HK-2 (cell line): ENCODE results near the gene GOT2.
"Not testable (repeated sequence)": the region's sequence is repeated elsewhere in the genome, so short reads cannot be mapped to it uniquely, and the experiment has no call there.

ENCODE experiments used
- DNase-seq: peaks from one replicate; pipeline ENCODE4 v3.0.0-alpha.2; 2018; ENCODE audit not compliant: unreplicated experiment

The GOT2 gene

GRCh38 chr16:58717994-58718393 lies 16.1 kb downstream of the GOT2 start:
- no peak for DNase-seq

DNA sequence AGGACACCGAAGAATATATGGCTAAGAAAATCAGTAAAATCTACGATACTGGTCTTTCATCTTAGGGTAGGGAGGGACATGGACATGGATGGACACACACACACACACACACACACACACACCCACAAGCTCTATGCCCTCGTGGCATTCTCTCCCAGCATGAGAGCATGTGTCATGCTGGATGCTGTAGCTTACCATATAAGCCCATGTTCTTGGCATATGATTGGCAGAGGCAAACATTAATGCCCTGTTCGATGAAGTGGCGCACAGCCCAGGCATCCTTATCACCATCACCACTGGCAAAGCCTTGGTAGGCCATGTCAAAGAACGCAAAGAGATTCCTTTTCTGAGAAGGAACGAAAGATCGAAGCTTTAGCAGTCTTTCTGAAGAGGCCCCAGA lies 17.6 kb downstream of the GOT2 start:
- DNase-seq, result no peak

- no peak for DNase-seq
These were observed 20.4 kb downstream of the GOT2 start for GRCh38 chr16:58713742-58714141.

DNA sequence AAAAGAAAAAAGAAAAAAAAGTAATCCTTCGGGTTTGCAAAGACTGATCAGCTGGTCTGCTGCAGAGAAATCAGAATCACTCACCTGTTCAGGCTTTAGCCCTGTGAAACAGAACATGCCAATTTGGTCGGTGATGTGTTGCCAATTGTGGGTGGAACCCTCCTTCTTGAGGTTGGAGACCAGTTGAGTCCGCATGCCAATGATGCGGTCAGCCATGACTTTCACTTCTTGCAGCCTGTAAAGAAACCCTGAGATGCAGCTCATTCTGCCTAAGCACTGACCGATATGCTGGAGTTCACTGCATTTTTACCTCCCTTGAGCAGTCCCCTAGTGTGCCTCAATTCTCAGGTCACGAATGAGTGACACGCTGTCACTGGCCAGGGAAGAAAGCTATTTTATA lies 24.8 kb downstream of the GOT2 start:
- DNase-seq, result peak; percentile 68

GRCh38 chr16:58699151-58699550 lies 35.0 kb downstream of the GOT2 start:
- DNase-seq, result no peak

DNA sequence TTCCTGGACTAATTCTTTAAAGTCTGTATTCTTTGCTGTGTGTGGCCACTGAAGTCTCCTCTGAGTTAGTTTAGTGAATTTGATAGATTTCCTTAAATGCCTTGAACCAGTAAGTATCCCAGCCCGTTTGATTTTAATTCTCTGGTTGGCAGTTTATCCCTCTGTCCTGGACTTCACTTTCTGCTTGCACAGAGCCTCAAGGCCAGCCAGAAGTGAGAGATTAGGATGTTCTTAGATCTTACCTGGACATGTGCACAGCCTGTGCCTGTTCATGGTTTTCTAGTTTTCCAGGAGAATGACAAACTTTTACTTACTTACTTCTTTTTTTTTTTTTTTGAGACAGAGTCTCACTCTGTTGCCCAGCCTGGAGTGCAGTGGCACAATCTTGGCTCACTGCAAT lies 38.7 kb downstream of the GOT2 start:
- DNase-seq, result no peak

- DNase-seq, result no peak
These were observed 41.7 kb downstream of the GOT2 start for GRCh38 chr16:58692450-58692849.

DNA sequence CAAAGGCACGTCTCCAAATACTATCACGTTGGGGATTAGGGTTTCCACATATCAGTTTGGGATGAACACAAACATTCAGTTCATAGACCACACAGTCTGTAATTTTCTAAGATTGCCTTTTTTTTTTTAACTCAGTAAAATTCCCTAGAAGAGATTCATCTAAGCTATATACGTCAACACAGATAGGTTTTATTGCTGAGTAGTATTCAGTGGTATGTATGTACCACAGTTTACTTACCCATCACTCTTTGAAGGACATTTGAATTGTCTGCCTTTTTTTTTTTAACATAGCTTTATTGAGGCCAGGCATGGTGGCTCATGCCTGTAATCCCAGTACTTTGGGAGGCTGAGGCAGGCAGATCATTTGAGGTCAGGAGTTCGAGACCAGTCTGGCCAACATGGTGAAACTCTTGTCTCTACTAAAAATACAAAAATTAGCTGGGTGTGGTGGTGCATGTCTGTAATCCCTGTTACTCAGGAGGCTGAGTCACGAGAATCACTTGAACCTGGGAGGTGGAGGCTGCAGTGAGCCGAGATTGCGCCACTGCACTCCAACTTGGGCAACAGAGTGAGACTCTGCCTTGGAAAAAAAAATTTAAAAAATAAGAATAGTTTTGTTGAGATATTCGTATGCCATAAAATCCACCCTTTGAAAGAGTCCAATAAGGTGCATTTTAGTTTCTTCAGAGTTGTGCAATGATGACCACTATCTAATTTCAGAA lies 47.0 kb downstream of the GOT2 start:
- not testable (repeated sequence) for DNase-seq

DNA sequence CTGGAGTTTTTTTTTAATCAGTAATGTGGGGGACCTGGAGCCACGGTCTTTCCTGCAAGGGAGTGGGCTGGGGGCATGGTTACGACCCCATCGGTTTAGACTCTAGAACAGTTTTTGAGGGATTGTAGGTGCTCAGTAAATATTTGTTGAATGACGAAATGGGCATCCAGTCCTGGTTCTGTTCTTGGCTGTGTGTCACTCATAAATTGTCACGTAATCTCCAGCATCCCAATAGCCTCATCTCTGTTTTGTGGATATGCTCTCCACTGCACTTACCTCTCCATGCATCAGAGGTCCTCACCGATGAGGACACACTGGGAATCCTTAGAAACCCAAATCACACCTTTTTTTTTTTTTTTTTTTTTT lies 49.0 kb downstream of the GOT2 start:
- no peak for DNase-seq

DNA sequence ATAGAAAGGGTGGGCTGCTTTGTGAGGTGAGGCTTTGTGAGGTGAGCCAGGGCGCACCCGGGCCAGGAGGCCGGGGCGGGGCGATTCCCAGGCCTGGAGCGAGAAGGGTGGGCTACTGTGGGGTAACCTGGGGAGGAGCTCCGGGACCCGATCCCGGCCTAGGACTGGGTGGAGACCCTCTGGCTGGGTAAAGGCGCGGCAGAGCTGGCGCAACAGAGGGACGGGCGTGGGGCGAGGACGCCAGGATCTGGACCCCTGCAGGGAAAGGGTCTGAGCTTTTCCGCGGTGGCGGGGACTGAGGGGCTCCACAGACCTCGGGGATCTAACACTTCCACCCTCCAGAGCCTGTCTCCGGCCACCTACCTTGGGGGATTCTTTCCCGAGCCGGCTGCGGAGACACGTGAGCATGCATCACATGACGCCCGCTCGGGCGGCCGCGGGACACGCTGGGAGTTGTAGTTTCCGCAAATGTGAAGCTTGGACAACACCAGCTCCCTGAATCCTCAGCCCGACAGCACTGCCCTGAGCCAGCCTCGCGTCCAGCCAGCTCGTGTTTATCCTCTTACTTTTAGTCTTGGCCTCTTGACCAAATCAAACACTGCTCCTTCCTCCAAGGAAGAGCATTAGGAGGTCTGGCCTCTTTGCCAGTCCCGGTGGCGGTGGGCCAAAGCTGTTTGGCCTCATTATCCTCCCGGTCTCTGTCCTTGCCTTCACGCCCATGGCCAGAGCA lies 49.6 kb downstream of the GOT2 start, which contains the start of gene SLC38A7:
Gene SLC38A7 (minus strand): TSS at position 417 of the 730 bp plus-strand sequence. CDS start 4,644 bp downstream, outside the sequence.
- peak; percentile 79 for DNase-seq

DNA sequence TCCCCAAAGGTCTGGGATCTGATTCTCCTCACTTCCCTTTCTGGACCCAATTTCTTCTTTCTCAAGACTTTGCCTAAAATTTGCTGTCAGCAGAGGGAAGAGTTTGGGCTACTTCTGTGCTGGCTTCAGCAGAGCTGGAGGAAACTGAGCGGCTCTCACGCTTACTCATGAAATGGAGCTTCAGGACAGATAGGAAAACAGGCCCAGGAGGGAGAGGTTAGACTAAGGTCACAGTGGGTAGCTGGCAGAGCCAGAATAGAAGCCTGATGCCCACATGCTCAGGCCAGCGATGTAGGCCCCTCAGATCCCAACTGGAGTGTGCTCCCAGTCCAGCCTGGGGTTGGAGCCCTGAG lies 50.1 kb downstream of the GOT2 start:
- no peak for DNase-seq

GRCh38 chr16:58679763-58680162 lies 54.4 kb downstream of the GOT2 start:
- no peak for DNase-seq

DNA sequence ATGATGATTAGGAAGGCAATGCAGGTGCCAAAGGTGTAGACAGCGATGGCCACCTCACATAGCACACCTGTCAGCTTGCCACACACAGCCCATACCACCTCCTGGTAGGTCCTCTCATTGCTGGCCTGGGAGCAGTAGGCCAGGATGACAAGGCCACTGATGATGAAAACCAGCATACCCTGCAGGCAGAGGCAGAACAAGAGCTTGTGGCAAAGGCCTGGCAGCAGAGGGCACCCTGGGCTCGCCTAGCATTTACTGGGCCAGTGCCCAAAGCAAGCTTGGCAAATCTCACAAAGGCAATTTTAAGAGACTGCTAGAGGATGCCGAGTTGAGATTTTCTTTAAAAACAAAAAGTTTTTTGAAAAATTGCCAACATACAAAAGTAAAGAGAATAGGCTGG lies 55.4 kb downstream of the GOT2 start:
- peak; percentile 25 for DNase-seq

- DNase-seq, result no peak
These were observed 55.8 kb downstream of the GOT2 start for GRCh38 chr16:58678269-58678668.

DNA sequence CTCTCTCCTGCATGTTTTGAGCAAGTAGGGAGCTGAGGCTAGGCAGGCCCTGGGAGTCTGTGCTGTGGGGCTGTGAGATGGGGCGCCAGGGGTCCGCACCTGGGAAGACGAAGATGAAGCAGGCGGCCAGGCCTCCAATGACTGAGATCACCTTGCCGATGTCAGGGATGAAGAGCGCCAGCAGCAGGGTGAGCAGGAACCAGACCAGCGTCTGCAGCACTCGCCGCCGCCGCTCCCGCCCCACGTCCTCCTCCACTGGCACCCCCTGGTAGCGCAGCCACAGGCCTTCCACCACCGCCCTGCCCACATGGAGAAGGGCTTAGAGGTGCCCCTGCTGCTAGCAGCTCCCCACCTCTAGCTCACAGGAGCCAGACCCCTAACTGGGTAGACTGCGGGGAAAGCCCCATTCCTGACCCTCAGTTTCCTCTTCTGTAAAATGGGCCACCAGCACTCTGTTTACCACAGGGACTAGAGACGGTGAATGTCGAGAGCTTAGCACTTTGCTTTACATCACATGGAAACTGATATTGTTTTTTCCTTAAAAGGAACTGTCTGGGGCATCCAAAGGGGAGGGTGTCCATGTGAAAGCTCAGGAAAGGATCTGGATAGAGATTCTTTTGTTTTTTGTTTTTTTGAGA lies 63.1 kb downstream of the GOT2 start:
- DNase-seq, result no peak

GRCh38 chr16:58670177-58670576 lies 63.9 kb downstream of the GOT2 start:
- no peak for DNase-seq

DNA sequence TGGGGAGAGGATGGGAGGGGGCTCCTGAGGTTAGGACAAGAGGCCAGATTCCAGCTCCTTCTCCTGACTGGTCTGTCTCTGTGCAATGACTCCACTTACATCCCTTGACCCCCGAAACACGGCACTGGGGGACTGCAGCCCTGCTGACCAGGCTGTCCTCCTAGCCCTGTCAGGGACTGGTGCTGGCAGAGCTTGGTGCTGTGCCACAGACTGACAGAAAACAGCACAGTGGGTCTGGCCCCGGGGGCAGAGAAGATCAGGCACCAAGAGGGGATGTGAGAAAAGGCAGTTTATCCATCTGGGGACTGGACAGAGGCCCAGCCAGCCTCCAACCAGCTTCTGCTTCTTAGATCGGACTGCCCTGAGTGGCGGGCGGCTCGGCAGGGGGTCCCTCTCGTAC lies 68.9 kb downstream of the GOT2 start:
- DNase-seq, result no peak

DNA sequence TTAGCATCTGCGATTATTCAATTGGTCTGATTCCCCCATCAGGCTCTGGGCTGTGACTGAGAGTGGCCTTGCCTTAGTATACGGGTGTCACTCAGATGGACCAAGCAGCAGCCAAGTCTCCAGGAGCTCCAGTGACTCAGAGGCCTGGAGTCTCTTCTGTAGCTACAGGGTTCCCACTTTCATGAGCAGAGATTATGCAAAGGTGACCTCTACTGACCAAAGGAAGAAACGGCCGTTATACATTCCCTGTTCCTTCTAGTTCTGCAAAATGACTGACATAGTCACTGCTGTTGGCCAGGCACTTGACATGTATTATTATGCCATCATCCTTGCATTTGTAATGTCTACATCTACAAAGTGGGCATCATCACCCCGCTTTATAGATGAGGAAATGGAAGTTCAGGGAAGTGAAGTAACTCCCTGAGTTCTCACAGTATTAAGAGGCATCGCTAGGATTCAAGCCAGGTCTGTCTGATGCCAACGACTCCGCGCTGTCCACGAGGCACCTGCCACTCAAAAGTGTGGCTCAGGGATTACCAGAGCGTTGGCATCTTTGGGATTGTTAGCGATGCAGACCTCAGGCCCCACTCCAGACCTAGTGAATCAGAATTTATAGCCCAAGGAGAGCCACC lies 72.8 kb downstream of the GOT2 start:
- peak; percentile 59 for DNase-seq

- not testable (repeated sequence) for DNase-seq
These were observed 74.2 kb downstream of the GOT2 start for GRCh38 chr16:58659911-58660310.

DNA sequence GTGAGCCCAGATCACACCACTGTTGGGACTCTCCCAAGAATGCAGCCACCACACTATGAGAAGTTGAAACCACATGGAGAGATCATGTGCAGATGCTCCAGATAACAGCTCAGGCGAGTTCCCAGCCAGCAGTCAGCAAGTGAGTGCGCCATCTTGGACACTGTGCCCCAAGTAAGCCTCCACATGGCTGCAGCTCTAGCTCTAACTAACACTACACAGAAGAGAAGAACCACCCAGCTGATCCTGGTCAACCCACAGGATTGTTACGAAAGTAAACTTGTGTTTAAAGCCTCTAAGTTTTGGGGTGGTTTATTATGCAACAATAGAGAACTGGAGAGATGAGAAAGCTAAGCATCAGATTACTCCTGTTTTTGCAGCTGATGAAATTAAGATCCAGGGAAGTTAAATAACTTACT lies 75.3 kb downstream of the GOT2 start:
- no peak for DNase-seq
